Stimulated activated CD4-positive, alpha-beta T cell treated with anti-CD3 and anti-CD28 coated beads, Interleukin-1b, Interleukin-23, amount 100 ng/mL, for 48 hours (primary cell): ENCODE measurements around the gene AKR1B15.

ENCODE experiments used
- DNase-seq: peaks from one replicate; pipeline ENCODE4 v3.0.0-alpha.2; 2020

The AKR1B15 gene

DNA sequence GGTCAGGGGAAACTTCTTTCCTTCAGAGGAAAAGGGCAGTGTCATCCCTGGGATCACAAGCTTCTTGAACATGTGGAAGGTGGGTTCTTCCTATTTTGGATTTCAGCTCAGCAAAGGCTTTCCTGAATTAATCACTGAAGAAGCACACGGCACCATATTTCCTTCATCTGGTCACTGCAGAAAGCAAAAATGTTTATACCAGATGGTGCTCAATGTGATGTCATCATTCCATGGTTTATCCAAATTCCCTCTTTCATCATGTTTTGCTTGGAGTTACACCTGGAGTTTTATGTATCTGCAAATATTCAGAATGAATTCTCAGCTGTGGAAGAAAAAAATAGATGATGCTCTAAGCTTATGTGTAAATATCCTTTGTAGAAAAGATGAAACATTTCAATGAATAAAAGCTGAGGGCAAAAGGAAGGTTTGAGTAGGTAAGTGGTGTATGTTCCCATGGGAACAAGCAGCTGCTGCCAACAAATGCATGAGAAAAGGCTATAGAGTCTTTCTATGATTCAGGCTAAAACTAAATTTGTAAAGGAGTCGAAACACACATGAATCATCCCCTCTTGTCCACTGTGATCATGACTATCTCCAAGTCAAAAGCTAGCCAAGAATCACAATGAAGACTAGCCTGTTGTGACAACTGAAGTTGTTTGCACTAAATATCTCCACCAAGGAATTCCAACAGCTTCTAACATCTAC lies 70.9 kb downstream of the AKR1B15 start:
- no peak for DNase-seq

DNA sequence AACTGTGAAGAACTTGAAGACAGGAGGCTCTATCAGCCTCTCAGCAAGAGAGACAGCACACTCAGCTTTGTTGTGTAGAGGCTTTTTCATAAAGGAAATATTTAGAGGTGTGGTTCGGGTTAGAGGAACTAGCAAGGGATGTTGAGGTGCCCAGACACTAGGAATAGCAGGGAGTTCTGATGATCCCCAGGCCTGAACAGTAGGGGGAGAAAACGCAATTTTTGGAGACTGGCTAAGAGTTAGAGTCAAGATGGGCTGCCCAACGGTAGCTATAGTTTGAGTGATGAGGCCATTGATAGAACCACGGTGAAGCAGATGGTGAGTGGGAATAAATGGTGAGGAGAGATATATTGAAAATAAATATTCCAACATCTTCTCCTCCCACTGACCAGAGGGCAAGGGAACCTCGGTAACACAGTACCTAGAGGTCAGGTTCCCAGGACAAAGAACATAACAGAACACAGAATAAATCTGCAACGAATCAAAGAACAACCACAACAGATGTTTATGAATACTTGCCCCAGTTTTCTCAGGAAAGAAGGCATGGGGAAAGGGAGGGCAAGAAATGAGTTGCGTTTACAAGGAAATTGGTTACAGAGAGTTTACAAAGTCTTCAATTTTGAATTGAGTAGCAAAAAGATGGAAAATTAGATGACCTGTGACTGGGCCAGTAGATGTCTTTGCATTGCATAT lies 73.5 kb downstream of the AKR1B15 start:
- no peak for DNase-seq

DNA sequence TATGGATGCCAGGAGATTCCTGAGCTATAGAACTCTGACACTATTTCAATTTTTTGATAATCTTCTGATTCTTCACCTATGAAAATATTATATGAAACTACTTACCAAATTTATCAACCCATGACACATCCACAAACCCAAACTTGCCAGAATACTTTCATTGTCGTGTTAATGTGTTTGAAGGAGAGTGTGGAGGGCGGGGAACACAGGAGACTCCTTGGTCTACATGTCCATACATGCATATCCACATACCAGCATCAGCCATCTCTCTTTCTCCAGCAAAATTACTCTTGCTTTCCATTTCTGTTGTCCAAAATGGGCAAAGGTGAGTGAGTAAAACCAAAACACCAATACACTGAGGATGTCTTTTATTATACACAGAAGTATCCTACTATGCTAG lies 74.3 kb downstream of the AKR1B15 start:
- no peak for DNase-seq

DNA sequence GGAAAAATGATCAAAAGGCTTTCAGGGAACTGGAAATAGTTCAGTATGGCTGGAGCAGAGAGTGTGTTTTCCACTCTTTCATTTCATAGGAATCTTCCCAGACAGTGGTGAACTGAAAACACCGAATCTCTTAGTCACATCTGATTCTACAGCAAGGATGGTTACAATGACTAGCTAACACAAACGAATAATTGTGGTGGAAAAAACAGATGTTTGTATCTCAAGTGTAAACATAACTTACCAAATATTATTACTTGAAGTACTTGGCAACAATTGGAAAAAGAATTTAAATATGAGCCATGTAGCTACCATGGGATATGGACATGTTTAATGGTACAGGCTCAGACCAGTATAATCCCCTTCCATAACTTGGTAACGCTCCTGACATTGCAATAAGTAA lies 76.6 kb downstream of the AKR1B15 start:
- no peak for DNase-seq

DNA sequence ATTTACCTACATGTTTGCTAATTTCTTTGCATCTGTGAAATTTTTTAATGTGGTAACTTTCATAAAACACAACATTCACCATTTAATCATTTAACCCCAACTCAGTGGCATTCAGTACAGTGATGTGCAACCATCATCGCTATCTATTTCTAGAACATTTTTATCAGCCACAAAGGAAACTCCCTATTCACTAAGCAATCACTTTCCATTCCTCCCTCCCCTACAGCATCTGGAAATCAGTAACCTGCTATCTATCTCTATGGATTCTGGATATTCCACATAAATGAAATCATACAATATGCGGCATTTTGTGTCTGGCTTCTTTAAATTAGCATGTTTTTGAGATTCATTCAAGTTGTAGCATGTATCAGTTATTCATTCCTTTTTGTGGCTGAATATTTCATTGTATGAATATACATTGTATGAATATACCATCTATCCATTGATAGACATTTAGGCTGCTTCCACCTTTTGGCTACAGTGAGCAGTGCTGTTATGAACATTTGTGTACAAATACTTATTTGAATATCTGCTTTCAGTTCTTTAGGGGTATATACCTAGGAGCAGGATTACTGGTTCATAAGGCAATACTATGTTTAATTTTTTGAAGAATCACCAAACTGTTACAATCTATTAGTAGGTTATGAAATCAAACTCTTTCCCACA lies 78.3 kb downstream of the AKR1B15 start:
- DNase-seq, result no peak

DNA sequence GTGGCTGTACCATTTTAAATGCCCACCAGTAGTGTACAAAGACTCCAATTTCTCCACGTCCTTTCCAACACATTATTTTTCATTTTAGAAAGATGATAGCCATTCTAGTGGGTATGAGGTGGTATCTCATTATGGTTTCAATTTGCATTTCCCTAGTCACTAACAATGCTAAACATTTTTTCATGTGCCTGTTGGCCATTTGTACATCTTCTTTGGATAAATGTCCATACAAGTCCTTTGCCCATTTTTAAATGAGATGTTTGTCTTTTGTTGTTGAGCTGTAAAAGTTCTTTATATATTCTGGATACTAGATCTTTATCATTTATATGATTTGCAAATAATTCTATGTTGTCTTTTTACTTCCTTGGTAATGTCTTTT lies 78.9 kb downstream of the AKR1B15 start:
- no peak for DNase-seq

DNA sequence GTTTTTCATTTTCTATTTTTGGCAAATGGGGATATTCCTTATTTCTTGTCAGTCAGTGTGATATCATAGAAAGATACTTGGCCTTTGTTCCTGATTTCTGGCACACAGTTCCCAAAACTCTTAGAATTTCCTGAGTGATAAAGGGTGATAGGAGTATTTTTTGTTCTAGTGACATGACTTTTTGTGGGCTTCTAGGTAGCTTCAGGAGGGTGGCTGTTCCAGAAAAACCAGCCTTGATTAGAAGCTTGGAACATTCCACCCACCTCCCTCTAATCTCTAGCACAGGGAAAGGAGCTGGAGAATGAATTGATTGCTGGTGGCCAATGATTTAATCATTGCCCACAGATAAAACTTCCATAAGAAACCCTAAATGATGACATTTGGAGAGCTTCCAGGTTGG lies 80.5 kb downstream of the AKR1B15 start:
- no peak for DNase-seq
